ENCODE measurements around the gene FLNA. TPM values are rescaled to one million over a fixed set of nuclear protein-coding genes. Genes with fewer than 3 reads are reported as not detected.

FLNA gene, protein sequence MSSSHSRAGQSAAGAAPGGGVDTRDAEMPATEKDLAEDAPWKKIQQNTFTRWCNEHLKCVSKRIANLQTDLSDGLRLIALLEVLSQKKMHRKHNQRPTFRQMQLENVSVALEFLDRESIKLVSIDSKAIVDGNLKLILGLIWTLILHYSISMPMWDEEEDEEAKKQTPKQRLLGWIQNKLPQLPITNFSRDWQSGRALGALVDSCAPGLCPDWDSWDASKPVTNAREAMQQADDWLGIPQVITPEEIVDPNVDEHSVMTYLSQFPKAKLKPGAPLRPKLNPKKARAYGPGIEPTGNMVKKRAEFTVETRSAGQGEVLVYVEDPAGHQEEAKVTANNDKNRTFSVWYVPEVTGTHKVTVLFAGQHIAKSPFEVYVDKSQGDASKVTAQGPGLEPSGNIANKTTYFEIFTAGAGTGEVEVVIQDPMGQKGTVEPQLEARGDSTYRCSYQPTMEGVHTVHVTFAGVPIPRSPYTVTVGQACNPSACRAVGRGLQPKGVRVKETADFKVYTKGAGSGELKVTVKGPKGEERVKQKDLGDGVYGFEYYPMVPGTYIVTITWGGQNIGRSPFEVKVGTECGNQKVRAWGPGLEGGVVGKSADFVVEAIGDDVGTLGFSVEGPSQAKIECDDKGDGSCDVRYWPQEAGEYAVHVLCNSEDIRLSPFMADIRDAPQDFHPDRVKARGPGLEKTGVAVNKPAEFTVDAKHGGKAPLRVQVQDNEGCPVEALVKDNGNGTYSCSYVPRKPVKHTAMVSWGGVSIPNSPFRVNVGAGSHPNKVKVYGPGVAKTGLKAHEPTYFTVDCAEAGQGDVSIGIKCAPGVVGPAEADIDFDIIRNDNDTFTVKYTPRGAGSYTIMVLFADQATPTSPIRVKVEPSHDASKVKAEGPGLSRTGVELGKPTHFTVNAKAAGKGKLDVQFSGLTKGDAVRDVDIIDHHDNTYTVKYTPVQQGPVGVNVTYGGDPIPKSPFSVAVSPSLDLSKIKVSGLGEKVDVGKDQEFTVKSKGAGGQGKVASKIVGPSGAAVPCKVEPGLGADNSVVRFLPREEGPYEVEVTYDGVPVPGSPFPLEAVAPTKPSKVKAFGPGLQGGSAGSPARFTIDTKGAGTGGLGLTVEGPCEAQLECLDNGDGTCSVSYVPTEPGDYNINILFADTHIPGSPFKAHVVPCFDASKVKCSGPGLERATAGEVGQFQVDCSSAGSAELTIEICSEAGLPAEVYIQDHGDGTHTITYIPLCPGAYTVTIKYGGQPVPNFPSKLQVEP (N-terminal part only)
- total RNA-seq: 2,632 and 3,431 TPM in 2 replicates

DNA sequence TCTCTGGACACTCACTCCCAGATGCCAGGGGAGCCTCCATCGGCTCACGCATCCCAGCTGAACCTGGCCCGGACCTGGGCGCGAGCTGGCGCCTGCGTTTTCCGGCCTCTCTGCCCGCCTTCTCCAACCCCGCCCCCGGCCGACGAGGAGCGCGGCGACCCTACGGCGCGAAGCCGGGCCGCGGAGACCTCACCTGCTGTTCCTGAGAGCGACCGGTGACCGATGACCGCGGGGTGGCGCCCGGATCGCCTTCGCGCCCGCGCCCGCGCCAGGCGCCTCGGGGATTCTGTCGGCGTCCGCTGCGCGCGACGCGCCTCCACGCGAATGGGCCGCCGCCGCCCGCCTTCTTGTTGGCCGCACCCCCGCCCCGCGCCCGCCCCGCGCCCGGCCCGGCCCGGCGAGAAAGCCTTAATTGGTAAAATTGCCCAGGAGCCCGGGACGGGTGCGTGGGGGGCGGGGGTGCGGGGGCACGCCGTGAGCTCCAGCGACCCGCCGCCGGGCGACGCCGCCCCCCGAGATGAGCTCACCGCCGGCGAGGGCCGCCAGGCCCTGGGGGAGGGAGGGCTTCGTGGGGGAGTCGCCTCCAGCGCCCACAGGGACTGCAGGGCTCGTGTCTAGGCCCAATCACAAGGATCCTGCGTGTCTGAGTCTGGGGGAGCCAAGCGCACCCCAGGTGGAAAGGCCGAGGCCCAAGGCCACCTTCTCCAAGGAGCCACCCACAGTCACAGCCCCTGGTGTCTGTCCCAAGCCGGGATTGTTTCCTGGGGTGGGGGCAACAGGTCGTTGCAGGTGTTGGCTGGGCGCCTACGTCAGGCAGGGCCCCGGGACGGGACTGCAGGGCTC, at the start of gene FLNA:
Gene FLNA, minus strand, starts transcription at position 322 of the 843 bp plus-strand sequence. CDS start 3,389 bp downstream, outside the sequence.
- H3K27ac ChIP-seq (ENCODE audit: low read depth, low read length): peak within 1 kb of the TSS; percentile 28
- no peaks in the 10 kb centered on the region for H3K27me3 ChIP-seq (ENCODE audit: insufficient read depth, low read length)
- H3K4me1 ChIP-seq (ENCODE audit: insufficient read depth, low read length): peaks cover 9% of the 10 kb centered on the region
- H3K79me2 ChIP-seq (ENCODE audit: insufficient read depth, low read length): peaks cover 34% of the 10 kb centered on the region
- H3K4me3 ChIP-seq (ENCODE audit: insufficient read depth, low read length): peak within 1 kb of the TSS; percentile 80
- no peaks in the 10 kb centered on the region for H3K9me3 ChIP-seq (ENCODE audit: low read depth, low read length)
- H2AFZ ChIP-seq (ENCODE audit: low read length): no peak within 1 kb of the TSS
- DNase-seq (ENCODE audit: insufficient read length, low spot score, missing footprints): no peak
- peak within 1 kb of the TSS; percentile 72 for H3K4me2 ChIP-seq (ENCODE audit: insufficient read depth, low read length)
- TF ChIP-seq, protein P1, sequence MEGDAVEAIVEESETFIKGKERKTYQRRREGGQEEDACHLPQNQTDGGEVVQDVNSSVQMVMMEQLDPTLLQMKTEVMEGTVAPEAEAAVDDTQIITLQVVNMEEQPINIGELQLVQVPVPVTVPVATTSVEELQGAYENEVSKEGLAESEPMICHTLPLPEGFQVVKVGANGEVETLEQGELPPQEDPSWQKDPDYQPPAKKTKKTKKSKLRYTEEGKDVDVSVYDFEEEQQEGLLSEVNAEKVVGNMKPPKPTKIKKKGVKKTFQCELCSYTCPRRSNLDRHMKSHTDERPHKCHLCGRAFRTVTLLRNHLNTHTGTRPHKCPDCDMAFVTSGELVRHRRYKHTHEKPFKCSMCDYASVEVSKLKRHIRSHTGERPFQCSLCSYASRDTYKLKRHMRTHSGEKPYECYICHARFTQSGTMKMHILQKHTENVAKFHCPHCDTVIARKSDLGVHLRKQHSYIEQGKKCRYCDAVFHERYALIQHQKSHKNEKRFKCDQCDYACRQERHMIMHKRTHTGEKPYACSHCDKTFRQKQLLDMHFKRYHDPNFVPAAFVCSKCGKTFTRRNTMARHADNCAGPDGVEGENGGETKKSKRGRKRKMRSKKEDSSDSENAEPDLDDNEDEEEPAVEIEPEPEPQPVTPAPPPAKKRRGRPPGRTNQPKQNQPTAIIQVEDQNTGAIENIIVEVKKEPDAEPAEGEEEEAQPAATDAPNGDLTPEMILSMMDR (IDR thresholded peaks at IDR 0.05; ENCODE audit: extremely low read depth, low read depth, low read length): no peak
- no peaks in the 10 kb centered on the region for H3K36me3 ChIP-seq (ENCODE audit: insufficient read depth, low read length)
- no peaks in the 10 kb centered on the region for H4K20me1 ChIP-seq (ENCODE audit: insufficient read depth, low read length)

DNA sequence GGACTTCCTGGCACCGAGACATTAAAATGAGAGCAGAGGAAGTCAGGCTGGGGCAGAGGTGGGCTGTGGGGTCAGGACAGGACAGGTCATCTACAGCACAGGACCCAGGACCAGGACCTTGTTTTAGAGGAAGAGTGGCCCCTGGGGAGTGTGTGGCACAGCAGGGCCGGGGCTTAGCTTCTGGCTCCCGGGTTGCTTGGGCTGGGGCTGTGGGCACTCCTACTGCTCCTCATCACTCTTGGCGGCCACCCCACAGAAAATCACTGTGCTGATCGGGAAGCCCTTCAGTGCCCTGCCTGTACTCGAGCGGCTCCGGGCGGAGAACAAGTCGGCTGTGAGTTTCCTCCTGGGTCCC, 45.9 kb upstream of the FLNA start:
- Histone ChIP-seq H3K27me3 (ENCODE audit: insufficient read depth, low read length) (no peaks in the 10 kb centered on the region), H3K36me3 (ENCODE audit: insufficient read depth, low read length) (no peaks in the 10 kb centered on the region), H4K20me1 (ENCODE audit: insufficient read depth, low read length) (no peaks in the 10 kb centered on the region), H3K27ac (ENCODE audit: low read depth, low read length) (no peak overlapping the region), H2AFZ (ENCODE audit: low read length) (no peak overlapping the region), H3K4me3 (ENCODE audit: insufficient read depth, low read length) (no peak overlapping the region), H3K4me2 (ENCODE audit: insufficient read depth, low read length) (no peak overlapping the region), H3K9me3 (ENCODE audit: low read depth, low read length) (no peaks in the 10 kb centered on the region), H3K4me1 (ENCODE audit: insufficient read depth, low read length) (no peaks in the 10 kb centered on the region), H3K79me2 (ENCODE audit: insufficient read depth, low read length) (no peaks in the 10 kb centered on the region)
- no peak for DNase-seq (ENCODE audit: insufficient read length, low spot score, missing footprints)
- TF ChIP-seq, protein P1 (IDR thresholded peaks at IDR 0.05; ENCODE audit: extremely low read depth, low read depth, low read length): no peak

DNA sequence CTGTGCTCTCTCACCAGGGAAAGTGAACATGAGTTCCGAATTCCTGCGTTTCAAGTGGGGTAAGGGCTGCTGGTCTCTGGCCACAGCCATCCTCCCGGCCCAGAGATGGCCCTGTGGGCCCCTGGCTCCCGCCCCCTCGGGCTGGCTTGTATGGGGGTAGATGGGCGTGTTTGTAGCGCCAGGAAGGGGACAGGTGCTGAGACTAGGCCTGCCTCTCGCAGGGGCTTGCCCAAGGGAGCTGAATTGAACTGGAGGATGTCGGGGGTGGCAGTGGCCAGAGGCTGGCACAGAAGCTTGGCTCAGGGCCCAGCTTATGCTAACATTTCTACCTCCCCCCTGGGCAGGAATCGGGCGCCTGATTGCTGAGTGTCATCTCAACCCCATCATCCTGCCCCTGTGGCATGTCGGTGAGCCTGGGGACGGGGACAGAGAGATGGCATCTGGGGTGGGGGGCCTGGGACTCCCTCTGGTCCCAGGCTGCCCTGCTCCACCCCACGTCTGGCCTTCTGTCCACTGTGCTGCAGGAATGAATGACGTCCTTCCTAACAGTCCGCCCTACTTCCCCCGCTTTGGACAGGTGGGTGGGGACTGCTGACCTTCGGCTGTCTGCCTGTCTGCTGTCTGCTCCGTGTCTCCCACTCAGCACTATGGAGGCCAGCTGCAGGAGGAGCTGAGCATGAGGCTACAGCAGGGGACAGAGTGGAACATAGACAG, 45.4 kb upstream of the FLNA start:
- H2AFZ ChIP-seq (ENCODE audit: low read length): no peak overlapping the region
- no peak overlapping the region for H3K27ac ChIP-seq (ENCODE audit: low read depth, low read length)
- no peak for DNase-seq (ENCODE audit: insufficient read length, low spot score, missing footprints)
- H3K4me2 ChIP-seq (ENCODE audit: insufficient read depth, low read length): no peak overlapping the region
- no peaks in the 10 kb centered on the region for H3K36me3 ChIP-seq (ENCODE audit: insufficient read depth, low read length)
- no peaks in the 10 kb centered on the region for H3K27me3 ChIP-seq (ENCODE audit: insufficient read depth, low read length)
- H3K4me1 ChIP-seq (ENCODE audit: insufficient read depth, low read length): no peaks in the 10 kb centered on the region
- no peaks in the 10 kb centered on the region for H3K9me3 ChIP-seq (ENCODE audit: low read depth, low read length)
- H3K79me2 ChIP-seq (ENCODE audit: insufficient read depth, low read length): no peaks in the 10 kb centered on the region
- no peak overlapping the region for H3K4me3 ChIP-seq (ENCODE audit: insufficient read depth, low read length)
- TF ChIP-seq, protein P1 (IDR thresholded peaks at IDR 0.05; ENCODE audit: extremely low read depth, low read depth, low read length): no peak
- no peaks in the 10 kb centered on the region for H4K20me1 ChIP-seq (ENCODE audit: insufficient read depth, low read length)

All from osteoblast (primary cell).